Measurements from ENCODE around the gene SLC12A3. TPM values are rescaled to one million over a fixed set of nuclear protein-coding genes. Genes with fewer than 3 reads are reported as not detected.

SLC12A3 gene
- total RNA-seq, 2 donors from 2014 or later = not detected

GRCh38 chr16:56836410-56837230 is 28.4 kb upstream of the SLC12A3 start:
- Mint-ChIP-seq H3K9me3 (no peaks in the 10 kb centered on the region), H3K36me3 (ENCODE audit: insufficient read depth in 2 of 2) (peaks cover 4 to 13% of the 10 kb centered on the region in 2 donors), H3K27ac (no peak overlapping the region), H3K4me1 (ENCODE audit: low read depth) (peaks cover 14% of the 10 kb centered on the region), H3K27me3 (ENCODE audit: low read depth) (no peaks in the 10 kb centered on the region), H3K4me3 (no peak overlapping the region)
- DNase-seq = no peak
- no peak for ATAC-seq (replicated peaks in 1 of 2)

GRCh38 chr16:56838622-56839337 is 26.2 kb upstream of the SLC12A3 start:
- no peak for ATAC-seq (replicated peaks in 1 of 2)
- no peak for DNase-seq
- no peaks in the 10 kb centered on the region for H3K4me1 Mint-ChIP-seq (ENCODE audit: low read depth)
- no peaks in the 10 kb centered on the region for H3K9me3 Mint-ChIP-seq
- no peaks in the 10 kb centered on the region for H3K27me3 Mint-ChIP-seq (ENCODE audit: low read depth)
- no peak overlapping the region for H3K4me3 Mint-ChIP-seq
- peaks cover 2 to 17% of the 10 kb centered on the region in 2 donors for H3K36me3 Mint-ChIP-seq (ENCODE audit: insufficient read depth in 2 of 2)
- no peak overlapping the region for H3K27ac Mint-ChIP-seq

GRCh38 chr16:56841233-56841632 is 23.8 kb upstream of the SLC12A3 start:
- Mint-ChIP-seq H3K9me3 (no peaks in the 10 kb centered on the region), H3K36me3 (ENCODE audit: insufficient read depth in 2 of 2) (peaks cover 2 to 19% of the 10 kb centered on the region in 2 donors), H3K27me3 (ENCODE audit: low read depth) (no peaks in the 10 kb centered on the region), H3K4me3 (no peak overlapping the region), H3K4me1 (ENCODE audit: low read depth) (no peaks in the 10 kb centered on the region), H3K27ac (no peak overlapping the region)
- no peak for ATAC-seq (replicated peaks in 1 of 2)
- no peak for DNase-seq

GRCh38 chr16:56841659-56842058 is 23.3 kb upstream of the SLC12A3 start:
- Mint-ChIP-seq H3K9me3 (no peaks in the 10 kb centered on the region), H3K4me1 (ENCODE audit: low read depth) (peaks cover 1% of the 10 kb centered on the region), H3K27me3 (ENCODE audit: low read depth) (no peaks in the 10 kb centered on the region), H3K27ac (peak overlapping the region; percentile 67), H3K36me3 (ENCODE audit: insufficient read depth in 2 of 2) (peaks cover 2 to 19% of the 10 kb centered on the region in 2 donors), H3K4me3 (no peak overlapping the region)
- DNase-seq (no peak), ATAC-seq (replicated peaks in 1 of 2) (no peak)

GRCh38 chr16:56842133-56842532 is 22.9 kb upstream of the SLC12A3 start:
- DNase-seq (no peak), ATAC-seq (replicated peaks in 1 of 2) (no peak)
- no peaks in the 10 kb centered on the region for H3K27me3 Mint-ChIP-seq (ENCODE audit: low read depth)
- no peaks in the 10 kb centered on the region for H3K9me3 Mint-ChIP-seq
- H3K36me3 Mint-ChIP-seq (ENCODE audit: insufficient read depth in 2 of 2) = peaks cover 2 to 19% of the 10 kb centered on the region in 2 donors
- no peak overlapping the region for H3K27ac Mint-ChIP-seq
- H3K4me1 Mint-ChIP-seq (ENCODE audit: low read depth) = peaks cover 6% of the 10 kb centered on the region
- no peak overlapping the region for H3K4me3 Mint-ChIP-seq

GRCh38 chr16:56844056-56844455 is 21.0 kb upstream of the SLC12A3 start:
- H3K36me3 Mint-ChIP-seq (ENCODE audit: insufficient read depth in 2 of 2) = peaks cover 2 to 19% of the 10 kb centered on the region in 2 donors
- no peaks in the 10 kb centered on the region for H3K9me3 Mint-ChIP-seq
- peaks cover 25% of the 10 kb centered on the region for H3K4me1 Mint-ChIP-seq (ENCODE audit: low read depth)
- H3K4me3 Mint-ChIP-seq = no peak overlapping the region
- DNase-seq (no peak), ATAC-seq (replicated peaks in 1 of 2) (no peak)
- H3K27me3 Mint-ChIP-seq (ENCODE audit: low read depth) = no peaks in the 10 kb centered on the region
- no peak overlapping the region for H3K27ac Mint-ChIP-seq

- DNase-seq (peak; percentile 18 to 21), ATAC-seq (replicated peaks in 1 of 2) (peak; percentile 51 to 64)
- Mint-ChIP-seq H3K36me3 (ENCODE audit: insufficient read depth in 2 of 2) (peaks cover 0 to 5% of the 10 kb centered on the region in 2 donors), H3K27ac (peak overlapping the region; percentile 48), H3K9me3 (no peaks in the 10 kb centered on the region), H3K4me1 (ENCODE audit: low read depth) (peaks cover 36% of the 10 kb centered on the region), H3K4me3 (peak overlapping the region in 1 of 2 donors; percentile 19), H3K27me3 (ENCODE audit: low read depth) (no peaks in the 10 kb centered on the region)
Measured at GRCh38 chr16:56847173-56847910, 17.7 kb upstream of the SLC12A3 start.

- peak in 1 of 2 donors; percentile 30 for DNase-seq
- Mint-ChIP-seq H3K9me3 (no peaks in the 10 kb centered on the region), H3K27me3 (ENCODE audit: low read depth) (no peaks in the 10 kb centered on the region), H3K4me3 (peak overlapping the region in 1 of 2 donors; percentile 19), H3K36me3 (ENCODE audit: insufficient read depth in 2 of 2) (peaks cover 0 to 5% of the 10 kb centered on the region in 2 donors), H3K27ac (peak overlapping the region; percentile 48), H3K4me1 (ENCODE audit: low read depth) (peaks cover 36% of the 10 kb centered on the region)
- ATAC-seq (replicated peaks in 1 of 2) = peak in 1 of 2 donors; percentile 61
Measured at GRCh38 chr16:56848029-56848936, 16.7 kb upstream of the SLC12A3 start.

GRCh38 chr16:56848955-56849689 is 15.9 kb upstream of the SLC12A3 start:
- ATAC-seq (replicated peaks in 1 of 2) (no peak), DNase-seq (no peak)
- no peaks in the 10 kb centered on the region for H3K27me3 Mint-ChIP-seq (ENCODE audit: low read depth)
- H3K4me3 Mint-ChIP-seq = no peak overlapping the region
- peaks cover 36% of the 10 kb centered on the region for H3K4me1 Mint-ChIP-seq (ENCODE audit: low read depth)
- no peaks in the 10 kb centered on the region for H3K9me3 Mint-ChIP-seq
- no peak overlapping the region for H3K27ac Mint-ChIP-seq
- peaks cover 0 to 1% of the 10 kb centered on the region in 2 donors for H3K36me3 Mint-ChIP-seq (ENCODE audit: insufficient read depth in 2 of 2)

- DNase-seq (no peak), ATAC-seq (replicated peaks in 1 of 2) (no peak)
- no peaks in the 10 kb centered on the region for H3K27me3 Mint-ChIP-seq (ENCODE audit: low read depth)
- peaks cover 0 to 1% of the 10 kb centered on the region in 2 donors for H3K36me3 Mint-ChIP-seq (ENCODE audit: insufficient read depth in 2 of 2)
- no peak overlapping the region for H3K27ac Mint-ChIP-seq
- H3K4me3 Mint-ChIP-seq = no peak overlapping the region
- H3K9me3 Mint-ChIP-seq = no peaks in the 10 kb centered on the region
- peaks cover 36% of the 10 kb centered on the region for H3K4me1 Mint-ChIP-seq (ENCODE audit: low read depth)
Measured at GRCh38 chr16:56849690-56850680, 15.0 kb upstream of the SLC12A3 start.
